ENCODE results near the gene YDJC.
"Not testable (repeated sequence)": the region's sequence is repeated elsewhere in the genome, so short reads cannot be mapped to it uniquely, and the experiment has no call there.

YDJC gene

GRCh38 chr22:21612858-21613257, 17.0 kb downstream of the YDJC start:
- no peak overlapping the region for H3K4me3 ChIP-seq (replicated peaks; ENCODE audit: low read depth, low read length)
- TF ChIP-seq CTCF (IDR thresholded peaks at IDR 0.05; ENCODE audit: low read length, missing control alignments) = no peak
- no peak for DNase-seq (ENCODE audit: low read depth)

- no peak for DNase-seq (ENCODE audit: low read depth)
- TF ChIP-seq CTCF (IDR thresholded peaks at IDR 0.05; ENCODE audit: low read length, missing control alignments) = no peak
- no peak overlapping the region for H3K4me3 ChIP-seq (replicated peaks; ENCODE audit: low read depth, low read length)
Measured at GRCh38 chr22:21611210-21611977, 18.4 kb downstream of the YDJC start.

- DNase-seq (ENCODE audit: low read depth) = not testable (repeated sequence)
Measured at GRCh38 chr22:21609556-21610157, 20.2 kb downstream of the YDJC start.

GRCh38 chr22:21606775-21607174, 23.0 kb downstream of the YDJC start:
- no peak for TF ChIP-seq CTCF (IDR thresholded peaks at IDR 0.05; ENCODE audit: low read length, missing control alignments)
- no peak overlapping the region for H3K4me3 ChIP-seq (replicated peaks; ENCODE audit: low read depth, low read length)
- DNase-seq (ENCODE audit: low read depth) = no peak

More at GRCh38 chr22:21609556-21610157, 20.2 kb downstream of the YDJC start:
- not testable (repeated sequence) for H3K4me3 ChIP-seq (replicated peaks; ENCODE audit: low read depth, low read length)

GRCh38 chr22:21605887-21606564, 23.8 kb downstream of the YDJC start:
- DNase-seq (ENCODE audit: low read depth) = no peak
- no peak for TF ChIP-seq CTCF (IDR thresholded peaks at IDR 0.05; ENCODE audit: low read length, missing control alignments)
- no peak overlapping the region for H3K4me3 ChIP-seq (replicated peaks; ENCODE audit: low read depth, low read length)

GRCh38 chr22:21603973-21604372, 25.8 kb downstream of the YDJC start:
- H3K4me3 ChIP-seq (replicated peaks; ENCODE audit: low read depth, low read length) = no peak overlapping the region
- TF ChIP-seq CTCF (IDR thresholded peaks at IDR 0.05; ENCODE audit: low read length, missing control alignments) = no peak
- DNase-seq (ENCODE audit: low read depth) = no peak

GRCh38 chr22:21602579-21602978, 27.2 kb downstream of the YDJC start:
- DNase-seq (ENCODE audit: low read depth) = no peak
- H3K4me3 ChIP-seq (replicated peaks; ENCODE audit: low read depth, low read length) = no peak overlapping the region
- no peak for TF ChIP-seq CTCF (IDR thresholded peaks at IDR 0.05; ENCODE audit: low read length, missing control alignments)

Measured in fibroblast of pulmonary artery (primary cell).